Kidney (tissue), 22 donors: ENCODE results near the gene ZNF764. TPM values are rescaled to one million over a fixed set of nuclear protein-coding genes. Genes with fewer than 3 reads are reported as not detected.

Experiments
- DNase-seq, 5 donors: peaks; one replicate each; pipeline ENCODE4 v3.0.0-alpha.2; 2013 to 2020
- FAIRE-seq: peaks from 2 replicates; lab custom pipeline; 2012; peaks lifted over from hg19 to GRCh38; lab: Jason Lieb, UNC
- H3K27ac ChIP-seq, 2 donors: one replicate each; pipeline ENCODE4 v1.7.0; 2013; ENCODE audit warnings: low read depth in 2 of 2, low read length in 2 of 2, inconsistent platforms in 1 of 2
- H3K27me3 ChIP-seq: one replicate; pipeline ENCODE4 v1.7.1; 2013; ENCODE audit warnings: low read length, inconsistent platforms; ENCODE audit not compliant: control insufficient read depth, insufficient read depth
- H3K36me3 ChIP-seq, 3 donors: one replicate each; pipeline versions ENCODE4 v1.7.0 to v1.7.1; 2013; ENCODE audit warnings: low read length in 3 of 3, control low read depth in 1 of 3, inconsistent platforms in 1 of 3; ENCODE audit not compliant: insufficient read depth in 3 of 3, control insufficient read depth in 2 of 3
- H3K4me1 ChIP-seq, 3 donors: one replicate each; pipeline versions ENCODE4 v1.7.0 to v1.7.1; 2013; ENCODE audit warnings: low read length in 3 of 3, inconsistent platforms in 1 of 3, low read depth in 1 of 3; ENCODE audit not compliant: control insufficient read depth in 2 of 3, insufficient read depth in 2 of 3
- H3K4me3 ChIP-seq, 3 donors: one replicate each; pipeline versions ENCODE4 v1.7.0 to v1.8.1; 2013; ENCODE audit warnings: low read length in 3 of 3, control low read depth in 1 of 3, inconsistent platforms in 1 of 3
- H3K9ac ChIP-seq, 3 donors: one replicate each; pipeline versions ENCODE4 v1.7.0 to v1.7.1; 2013; ENCODE audit warnings: low read length in 3 of 3, control low read depth in 1 of 3, inconsistent platforms in 1 of 3
- H3K9me3 ChIP-seq, 3 donors: one replicate each; pipeline versions ENCODE4 v1.7.0 to v1.7.1; 2013; ENCODE audit warnings: low read length in 3 of 3, control low read depth in 1 of 3, inconsistent platforms in 1 of 3; ENCODE audit not compliant: control insufficient read depth in 2 of 3, insufficient read depth in 1 of 3
- CTCF ChIP-seq: IDR thresholded peaks from 3 replicates; pipeline ENCODE4 v1.5.1; 2012; ENCODE audit warnings: mild to moderate bottlenecking, moderate library complexity, borderline replicate concordance; ENCODE audit not compliant: insufficient read depth; ENCODE audit errors: extremely low read depth
- intact Hi-C: fragments of 100-400 bp; cut with DNase I; formaldehyde crosslinking; loops from one replicate; pipeline ENCODE4 v1.11.1; 2022
- long read RNA-seq, 10 donors: library from polyadenylated mRNA in 1 of 10; unstranded in 1 of 10; transcript quantifications; one replicate each; pipeline ENCODE4 v2.0.0 and lab custom pipeline, GENCODE V29; 2021 to 2026
- polyA plus RNA-seq: library from polyadenylated mRNA; stranded (reverse); fragments of 350-450 nt; fragmentation: Illumina TruSeq; extraction: RNeasy Lipid Tissue Mini Kit (QIAGEN cat#74804); gene quantifications from one replicate; pipeline ENCODE4 v1.2.3, GENCODE V29; 2014; ENCODE audit warnings: low read depth, low replicate concordance; ENCODE audit not compliant: insufficient read depth
- total RNA-seq: library from RNA; stranded (reverse); fragmentation: NEBNext Ultra II Directional; extraction: Animal tissue kit (Norgen Biotek cat#: 25700); gene quantifications from one replicate; pipeline ENCODE4 v1.2.1, GENCODE V29; 2021
- donor health status: control.
- donor health status: control.
- donor health status: control.
- donor health status: control.
- donor health status: control.
- donor health status: DM: yes; HTN: yes; CAD: no.
- donor health status: Normal renal cell carcinoma (clear cell type).

The ZNF764 gene
- total RNA-seq (11.9 TPM), polyA plus RNA-seq (4.4 TPM)
- long read RNA-seq, donor 1, partial matches to known transcripts: 0 of 5 reads
- long read RNA-seq, donor 1, other reads (novel, unspliced or antisense): 0 of 5 reads
- long read RNA-seq, donor 2, partial matches to known transcripts: 0 of 6 reads
- long read RNA-seq, donor 2, other reads (novel, unspliced or antisense): 0 of 6 reads
- long read RNA-seq, donor 3, partial matches to known transcripts: 0 of 3 reads
- long read RNA-seq, donor 3, other reads (novel, unspliced or antisense): 0 of 3 reads
- long read RNA-seq, donor 4, partial matches to known transcripts: 0 of 3 reads
- long read RNA-seq, donor 4, other reads (novel, unspliced or antisense): 0 of 3 reads
- long read RNA-seq, donor 5, partial matches to known transcripts: 0 of 1 reads
- long read RNA-seq, donor 5, other reads (novel, unspliced or antisense): 0 of 1 reads
- long read RNA-seq, donor 6: 0 reads
- long read RNA-seq, donor 7, partial matches to known transcripts: 1 of 12 reads
- long read RNA-seq, donor 7, other reads (novel, unspliced or antisense): 6 of 12 reads
- long read RNA-seq, donor 8, partial matches to known transcripts: 11 of 14 reads
- long read RNA-seq, donor 8, other reads (novel, unspliced or antisense): 0 of 14 reads
- long read RNA-seq, donor 9, partial matches to known transcripts: 0 of 2 reads
- long read RNA-seq, donor 9, other reads (novel, unspliced or antisense): 0 of 2 reads
- long read RNA-seq, donor 10, partial matches to known transcripts: 0 of 1 reads
- long read RNA-seq, donor 10, other reads (novel, unspliced or antisense): 0 of 1 reads

- TF ChIP-seq CTCF: peak; percentile 9
- Histone ChIP-seq H3K27me3 (no peaks in the 10 kb centered on the region), H3K4me1 (peaks cover 0 to 2% (median 0%) of the 10 kb centered on the region in 3 donors), H3K9ac (peak within 1 kb of the TSS; percentile 44 to 81 (median 70)), H3K27ac (peak within 1 kb of the TSS; percentile 94 to 95), H3K4me3 (peak within 1 kb of the TSS; percentile 61 to 83 (median 71)), H3K9me3 (no peaks in the 10 kb centered on the region), H3K36me3 (peaks cover 0 to 8% (median 6%) of the 10 kb centered on the region in 3 donors)
- FAIRE-seq: peak; percentile 97
- DNase-seq: peak; percentile 98 to 99 (median 98)
- intact Hi-C loops: no loop called here
These were observed at the start of gene ZNF764 for GRCh38 chr16:30557957-30558788. ZNF764 (minus strand) TSS chr16:30558374; CDS start chr16:30558182, 192 bp downstream.

- no peak overlapping the region for H3K9ac ChIP-seq
- peak overlapping the region in 1 of 3 donors; percentile 37 for H3K4me3 ChIP-seq
- TF ChIP-seq CTCF: no peak
- no peak overlapping the region for H3K27ac ChIP-seq
- FAIRE-seq (no peak), DNase-seq (no peak)
- no peaks in the 10 kb centered on the region for H3K9me3 ChIP-seq
- H3K36me3 ChIP-seq: peaks cover 2 to 13% (median 9%) of the 10 kb centered on the region in 3 donors
- peaks cover 0 to 23% (median 11%) of the 10 kb centered on the region in 3 donors for H3K4me1 ChIP-seq
- intact Hi-C loops: no loop called here
- H3K27me3 ChIP-seq: no peaks in the 10 kb centered on the region
These were observed 47.8 kb upstream of the ZNF764 start for GRCh38 chr16:30606004-30606403.

- FAIRE-seq: no peak
- intact Hi-C loops: no loop called here
- Histone ChIP-seq H3K4me3 (peak overlapping the region in 2 of 3 donors; percentile 25 to 59), H3K36me3 (peaks cover 2 to 13% (median 9%) of the 10 kb centered on the region in 3 donors), H3K27me3 (no peaks in the 10 kb centered on the region), H3K9ac (peak overlapping the region in 1 of 3 donors; percentile 2), H3K4me1 (peaks cover 0 to 23% (median 11%) of the 10 kb centered on the region in 3 donors), H3K9me3 (no peaks in the 10 kb centered on the region), H3K27ac (no peak overlapping the region)
- DNase-seq: peak in 1 of 5 donors; percentile 68
- TF ChIP-seq CTCF: no peak
These were observed 47.0 kb upstream of the ZNF764 start for GRCh38 chr16:30605158-30605557.
